ENCODE results near the gene FAM78B. TPM values are rescaled to one million over a fixed set of nuclear protein-coding genes. Genes with fewer than 3 reads are reported as not detected.

Gene FAM78B
- 0.31 and 0.72 TPM in 2 replicates for total RNA-seq (2014; rRNA removed; shearing (Covaris generic))

DNA sequence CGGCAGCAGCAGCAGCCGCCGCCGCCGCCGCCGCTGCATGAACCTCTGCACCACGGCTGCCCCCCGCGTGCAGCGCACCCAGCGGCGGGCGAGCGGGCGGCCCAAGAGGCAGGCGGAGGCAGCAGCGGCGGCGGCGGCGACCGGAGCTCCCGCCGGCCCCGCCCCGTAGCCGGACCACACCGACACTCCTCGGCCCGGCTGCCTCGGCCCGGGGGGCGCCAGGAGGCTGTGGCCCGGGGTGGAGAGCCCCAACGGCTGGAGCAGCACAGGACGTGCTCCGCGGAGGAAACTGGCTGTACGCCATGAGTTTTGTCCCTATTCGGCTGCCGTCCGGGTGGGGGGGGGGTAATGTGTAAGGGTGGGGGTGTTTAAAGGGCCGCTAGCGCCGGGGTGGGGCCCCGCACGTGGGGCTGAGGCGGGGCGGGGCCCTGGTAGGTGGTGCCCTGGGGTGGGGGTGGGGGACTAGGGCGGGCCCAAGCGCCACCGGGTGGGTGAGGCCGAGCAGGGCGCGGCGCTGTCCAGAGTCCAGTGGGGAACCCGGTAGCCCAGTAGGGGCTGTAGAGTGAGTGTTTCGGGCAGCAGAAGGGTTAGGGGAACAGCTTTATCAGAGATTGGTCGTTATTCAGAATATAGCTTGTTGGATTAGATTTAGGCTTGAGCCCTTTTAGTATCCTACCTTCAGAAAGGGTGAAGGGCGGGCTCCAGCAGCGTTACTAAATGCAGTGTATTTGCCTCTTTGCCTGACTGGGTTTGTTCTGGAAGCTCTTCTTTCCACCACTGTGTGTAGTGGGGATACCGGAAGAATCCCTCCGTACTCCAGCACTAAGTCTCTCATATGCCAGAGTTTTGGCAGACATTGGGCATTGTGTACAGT, at the start of gene FAM78B:
Gene FAM78B (minus strand): TSS at position 304 of the 874 bp plus-strand sequence. CDS start 753 bp downstream, outside the sequence.
- peak; percentile 58 for DNase-seq (ENCODE audit: low spot score)

GRCh38 chr1:166202546-166202945, 35.7 kb upstream of the FAM78B start:
- DNase-seq (ENCODE audit: low spot score): no peak

- DNase-seq (ENCODE audit: low spot score): no peak
These were observed 33.9 kb upstream of the FAM78B start for GRCh38 chr1:166200743-166201142.

DNA sequence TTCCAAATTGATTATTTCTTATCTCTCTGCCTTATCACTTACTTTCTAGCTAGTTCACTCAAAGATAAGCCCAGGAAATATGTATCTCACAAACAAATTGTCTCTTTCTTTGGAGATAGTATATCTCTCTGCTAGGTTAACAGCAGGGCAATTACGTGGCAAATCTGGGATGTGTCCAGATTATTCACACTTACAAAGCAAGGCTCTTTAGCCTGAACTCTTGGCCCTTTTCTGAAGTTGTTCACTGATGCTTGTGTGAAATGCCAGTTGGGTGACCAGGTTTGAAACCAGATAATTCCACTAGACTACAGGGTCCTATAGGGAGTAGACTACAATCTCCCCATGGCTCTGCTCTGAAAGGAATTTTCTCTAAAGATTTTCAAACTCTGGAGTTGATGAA, 30.8 kb upstream of the FAM78B start:
- no peak for DNase-seq (ENCODE audit: low spot score)

GRCh38 chr1:166197141-166197540, 30.3 kb upstream of the FAM78B start:
- DNase-seq (ENCODE audit: low spot score): no peak

GRCh38 chr1:166193057-166193698, 26.4 kb upstream of the FAM78B start:
- DNase-seq (ENCODE audit: low spot score): no peak

- no peak for DNase-seq (ENCODE audit: low spot score)
These were observed 23.6 kb upstream of the FAM78B start for GRCh38 chr1:166190400-166190799.

- DNase-seq (ENCODE audit: low spot score): peak; percentile 21
These were observed 22.3 kb upstream of the FAM78B start for GRCh38 chr1:166189126-166189525.

GRCh38 chr1:166185526-166185925, 18.7 kb upstream of the FAM78B start:
- DNase-seq (ENCODE audit: low spot score): no peak

DNA sequence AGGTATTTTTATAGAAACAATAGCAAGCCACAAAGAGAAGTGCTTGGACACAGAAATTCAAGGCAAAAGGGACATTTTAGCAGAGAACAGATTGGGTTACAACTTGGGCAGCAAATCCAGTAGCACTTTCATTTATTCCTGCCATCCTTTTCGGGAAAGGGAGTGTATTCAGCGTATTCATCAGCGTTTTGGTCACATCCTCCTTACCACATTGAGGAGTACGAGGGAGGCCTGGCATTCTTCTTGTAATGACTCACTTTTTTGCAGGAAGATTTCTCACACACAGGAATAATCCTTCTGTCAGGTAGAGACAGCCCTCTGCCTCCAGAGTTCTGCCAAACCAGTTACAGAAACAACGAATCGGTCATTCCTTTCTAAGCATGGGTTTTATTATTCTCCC, 18.1 kb upstream of the FAM78B start:
- DNase-seq (ENCODE audit: low spot score): peak; percentile 92

- DNase-seq (ENCODE audit: low spot score): no peak
These were observed 17.2 kb upstream of the FAM78B start for GRCh38 chr1:166184012-166184411.

- no peak for DNase-seq (ENCODE audit: low spot score)
These were observed 15.5 kb upstream of the FAM78B start for GRCh38 chr1:166182281-166182680.

GRCh38 chr1:166176416-166176815, 9.6 kb upstream of the FAM78B start:
- no peak for DNase-seq (ENCODE audit: low spot score)

- DNase-seq (ENCODE audit: low spot score): no peak
These were observed 8.2 kb upstream of the FAM78B start for GRCh38 chr1:166175032-166175431.

- DNase-seq (ENCODE audit: low spot score): peak; percentile 19
These were observed 7.3 kb upstream of the FAM78B start for GRCh38 chr1:166174108-166174507.

GRCh38 chr1:166172106-166172505, 5.3 kb upstream of the FAM78B start:
- DNase-seq (ENCODE audit: low spot score): no peak

- no peak for DNase-seq (ENCODE audit: low spot score)
These were observed 3.9 kb upstream of the FAM78B start for GRCh38 chr1:166170726-166171125.

GRCh38 chr1:166170075-166170474, 3.3 kb upstream of the FAM78B start:
- DNase-seq (ENCODE audit: low spot score): no peak

DNA sequence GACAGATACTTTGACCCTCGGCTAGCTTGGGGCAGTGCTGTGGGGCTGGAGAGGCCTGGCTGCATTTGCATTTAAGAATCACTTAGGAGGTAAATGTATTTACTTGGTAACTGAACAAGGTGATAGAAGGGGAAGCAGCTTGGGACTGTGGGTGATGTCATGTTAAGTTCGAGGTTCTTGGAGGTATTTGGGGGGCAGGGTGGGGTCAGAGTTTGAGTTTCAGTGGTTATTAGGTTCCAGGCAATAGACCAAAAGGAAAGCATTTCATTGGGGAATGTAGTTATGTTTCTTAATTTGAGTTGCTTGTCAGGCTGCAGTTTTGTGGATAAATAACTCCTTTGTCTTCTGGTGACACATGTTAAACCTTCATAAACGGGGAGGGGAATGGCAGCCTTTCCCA, 2.4 kb upstream of the FAM78B start:
- DNase-seq (ENCODE audit: low spot score): no peak

DNA sequence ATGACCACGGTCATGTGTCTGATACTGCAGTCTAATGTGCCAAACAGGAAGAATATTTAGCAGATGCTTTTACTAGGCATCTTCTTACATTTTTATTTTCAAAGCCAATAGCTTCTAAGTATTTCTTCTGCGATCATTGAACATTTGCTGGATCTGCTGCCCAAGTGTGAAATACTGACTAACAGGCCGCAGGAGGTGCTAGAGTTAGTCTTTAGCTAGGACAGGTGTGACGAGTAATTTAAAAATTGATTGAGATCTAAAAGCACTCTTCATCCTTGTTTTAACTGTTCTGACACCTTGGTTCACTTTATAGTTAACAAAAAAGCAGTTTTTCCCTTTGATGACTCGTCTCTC, 748 bp upstream of the FAM78B start:
- DNase-seq (ENCODE audit: low spot score): no peak

DNA sequence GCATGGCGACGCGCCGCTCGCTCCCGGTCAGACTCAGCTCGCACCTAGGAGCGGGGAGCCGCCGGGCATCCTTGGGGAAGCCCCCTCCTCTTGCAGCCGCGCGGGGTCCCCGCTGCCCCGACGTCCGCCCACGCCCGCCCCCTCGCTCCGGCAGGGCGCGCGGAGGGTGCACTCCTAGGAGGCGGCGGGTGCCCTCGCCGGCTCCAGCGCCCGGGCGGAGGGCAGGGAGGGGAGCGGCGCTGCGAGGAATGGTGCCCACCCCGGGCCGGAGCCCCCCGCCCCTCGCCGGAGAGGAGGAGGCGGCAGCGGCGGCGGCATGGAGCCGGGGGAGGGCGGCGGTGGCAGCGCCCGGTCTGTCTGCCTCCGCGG, 488 bp downstream of the FAM78B start:
- no peak for DNase-seq (ENCODE audit: low spot score)

GRCh38 chr1:166165661-166166328, 1.0 kb downstream of the FAM78B start:
- DNase-seq (ENCODE audit: low spot score): no peak
